Measurements from ENCODE around the gene RFLNA.

GRCh38 chr12:124283326-124283725 lies 11.6 kb upstream of the RFLNA start:
- no peak for TF ChIP-seq CTCF (IDR thresholded peaks at IDR 0.05)
- TF ChIP-seq EP300 (IDR thresholded peaks at IDR 0.05): no peak

Data from tibial nerve (tissue), 4 donors.